Fibroblast of the conjunctiva (primary cell): Measurements from ENCODE around the gene GALNTL6.

Source experiments
- DNase-seq: peaks from one replicate; pipeline ENCODE4 v3.0.0-alpha.2; 2010; ENCODE audit warnings: low read depth

The GALNTL6 gene

GRCh38 chr4:171880136-171880535 lies 66.9 kb downstream of the GALNTL6 start:
- DNase-seq: no peak

GRCh38 chr4:171889681-171890080 lies 76.5 kb downstream of the GALNTL6 start:
- no peak for DNase-seq

GRCh38 chr4:171891038-171891437 lies 77.8 kb downstream of the GALNTL6 start:
- DNase-seq: no peak

- DNase-seq: no peak
Measured at GRCh38 chr4:171896426-171896825, 83.2 kb downstream of the GALNTL6 start.

- DNase-seq: no peak
Measured at GRCh38 chr4:171919314-171919713, 106.1 kb downstream of the GALNTL6 start.

GRCh38 chr4:171920901-171921300 lies 107.7 kb downstream of the GALNTL6 start:
- DNase-seq: no peak

GRCh38 chr4:171924746-171925376 lies 111.7 kb downstream of the GALNTL6 start:
- no peak for DNase-seq

GRCh38 chr4:171928336-171928735 lies 115.1 kb downstream of the GALNTL6 start:
- no peak for DNase-seq

- DNase-seq: no peak
Measured at GRCh38 chr4:171929477-171929876, 116.3 kb downstream of the GALNTL6 start.

- DNase-seq: no peak
Measured at GRCh38 chr4:171929907-171930306, 116.7 kb downstream of the GALNTL6 start.

GRCh38 chr4:171932238-171932637 lies 119.0 kb downstream of the GALNTL6 start:
- no peak for DNase-seq

- no peak for DNase-seq
Measured at GRCh38 chr4:171940656-171941055, 127.5 kb downstream of the GALNTL6 start.

GRCh38 chr4:171947400-171947799 lies 134.2 kb downstream of the GALNTL6 start:
- no peak for DNase-seq

GRCh38 chr4:171948038-171948437 lies 134.8 kb downstream of the GALNTL6 start:
- DNase-seq: no peak

GRCh38 chr4:171954650-171955049 lies 141.4 kb downstream of the GALNTL6 start:
- DNase-seq: no peak

GRCh38 chr4:171956678-171957077 lies 143.5 kb downstream of the GALNTL6 start:
- DNase-seq: no peak

GRCh38 chr4:171962110-171962509 lies 148.9 kb downstream of the GALNTL6 start:
- DNase-seq: no peak

GRCh38 chr4:171966356-171966755 lies 153.2 kb downstream of the GALNTL6 start:
- no peak for DNase-seq

GRCh38 chr4:171978216-171978615 lies 165.0 kb downstream of the GALNTL6 start:
- DNase-seq: no peak

- DNase-seq: no peak
Measured at GRCh38 chr4:171979461-171979860, 166.3 kb downstream of the GALNTL6 start.

GRCh38 chr4:171981185-171981584 lies 168.0 kb downstream of the GALNTL6 start:
- no peak for DNase-seq

GRCh38 chr4:171983935-171984805 lies 171.0 kb downstream of the GALNTL6 start:
- no peak for DNase-seq

GRCh38 chr4:171985129-171985528 lies 171.9 kb downstream of the GALNTL6 start:
- no peak for DNase-seq

- DNase-seq: no peak
Measured at GRCh38 chr4:171993247-171993646, 180.0 kb downstream of the GALNTL6 start.
